SK-N-SH (cell line): ENCODE results near the gene PEAK1. TPM values are rescaled to one million over a fixed set of nuclear protein-coding genes. Genes with fewer than 3 reads are reported as not detected.
"Not testable (repeated sequence)": the region's sequence is repeated elsewhere in the genome, so short reads cannot be mapped to it uniquely, and the experiment has no call there.

Experiments
- CTCF ChIA-PET: fragments of 300-600, 350-600 bp; formaldehyde crosslinking; extraction: SDS; loops from one replicate; lab custom pipeline; 2021; lab: Yijun Ruan, JAX
- POLR2A ChIA-PET: fragments of 350-600 bp; sonication (Branson Sonifier 250); formaldehyde crosslinking; extraction: SDS; loops from one replicate; lab custom pipeline; 2020; ENCODE audit warnings: antibody characterized with exemption, inconsistent platforms; lab: Yijun Ruan, JAX
- DNase-seq: peaks from one replicate; pipeline ENCODE4 v3.0.0; 2012
- H2AFZ ChIP-seq: fragments of 200-600 bp; sonication (generic); 2 replicates; pipeline ENCODE4 v1.8.1; 2016; ENCODE audit warnings: antibody characterized with exemption, mild to moderate bottlenecking, low read depth
- H3F3A ChIP-seq: fragments of 200-600 bp; sonication (generic); replicated peaks from 2 replicates; pipeline ENCODE3; 2016; ENCODE audit warnings: antibody characterized with exemption, mild to moderate bottlenecking; ENCODE audit not compliant: insufficient read depth
- H3K27ac ChIP-seq, 2 experiments: fragments of 200-500 bp in 1 of 2; fragments of 200-600 bp in 1 of 2; sonication (Bioruptor generic) in 1 of 2; sonication (generic), shearing (Covaris generic) in 1 of 2; 2 replicates each; pipeline versions ENCODE4 v1.5.1 to v1.6.1; 2014 to 2016; ENCODE audit warnings: low read depth in 2 of 2, inconsistent platforms in 1 of 2, low read length in 1 of 2, mild to moderate bottlenecking in 1 of 2, mixed read lengths in 1 of 2
- H3K27me3 ChIP-seq: fragments of 200-600 bp; sonication (generic), shearing (Covaris generic); 2 replicates; pipeline ENCODE4 v1.6.1; 2016; ENCODE audit warnings: mixed run types; ENCODE audit not compliant: insufficient read depth
- H3K36me3 ChIP-seq, 2 experiments: fragments of 200-500 bp in 1 of 2; fragments of 200-600 bp in 1 of 2; sonication (Bioruptor generic) in 1 of 2; sonication (generic) in 1 of 2; replicated peaks in 1 of 2; 2 replicates each; pipeline versions ENCODE3 to v1.5.1; 2014 to 2016; ENCODE audit warnings: low read length in 1 of 2, mild to moderate bottlenecking in 1 of 2; ENCODE audit not compliant: insufficient read depth in 2 of 2, control insufficient read depth in 1 of 2
- H3K4me1 ChIP-seq, 2 experiments: fragments of 200-500 bp in 1 of 2; fragments of 200-600 bp in 1 of 2; sonication (Bioruptor generic) in 1 of 2; sonication (generic), shearing (Covaris generic) in 1 of 2; 2 replicates each; pipeline versions ENCODE4 v1.5.1 to v1.6.1; 2014 to 2016; ENCODE audit warnings: low read depth in 1 of 2, low read length in 1 of 2, mixed run types in 1 of 2; ENCODE audit not compliant: insufficient read depth in 2 of 2, control insufficient read depth in 1 of 2
- H3K4me2 ChIP-seq: fragments of 200-600 bp; sonication (generic), shearing (Covaris generic); 2 replicates; pipeline ENCODE4 v1.6.1; 2017; ENCODE audit warnings: mixed run types
- H3K4me3 ChIP-seq, 2 experiments: fragments of 200-500 bp in 1 of 2; fragments of 200-600 bp in 1 of 2; sonication (Bioruptor generic) in 1 of 2; sonication (generic), shearing (Covaris generic) in 1 of 2; 2 replicates each; pipeline versions ENCODE4 v1.5.1 to v1.8.1; 2014 to 2016; ENCODE audit warnings: low read depth in 2 of 2, inconsistent platforms in 1 of 2, low read length in 1 of 2, mild to moderate bottlenecking in 1 of 2, mixed read lengths in 1 of 2, moderate library complexity in 1 of 2
- H3K79me2 ChIP-seq: fragments of 200-600 bp; sonication (generic); 2 replicates; pipeline ENCODE4 v1.8.1; 2017; ENCODE audit warnings: mild to moderate bottlenecking; ENCODE audit not compliant: insufficient read depth
- H3K9ac ChIP-seq: fragments of 200-600 bp; sonication (generic); 2 replicates; pipeline ENCODE4 v1.6.1; 2017; ENCODE audit warnings: mixed run types
- H3K9me2 ChIP-seq: fragments of 200-600 bp; sonication (generic); 2 replicates; pipeline ENCODE4 v1.6.1; 2017; ENCODE audit warnings: mixed run types
- H3K9me3 ChIP-seq: fragments of 200-600 bp; sonication (generic); 2 replicates; pipeline ENCODE4 v1.6.1; 2017; ENCODE audit warnings: mixed run types, mild to moderate bottlenecking, moderate library complexity
- H4K20me1 ChIP-seq: fragments of 200-600 bp; sonication (generic); 2 replicates; pipeline ENCODE4 v1.6.1; 2017; ENCODE audit warnings: mild to moderate bottlenecking, mixed run types; ENCODE audit not compliant: insufficient read depth
- CTCF ChIP-seq: fragments of 200-600 bp; sonication (generic); IDR thresholded peaks from 2 replicates; pipeline ENCODE4 v1.6.1; 2017; ENCODE audit warnings: antibody characterized with exemption, mild to moderate bottlenecking, moderate library complexity
- ELF1 ChIP-seq: IDR thresholded peaks from 2 replicates; pipeline ENCODE4 v1.4.0; 2012
- FOSL2 ChIP-seq: IDR thresholded peaks from 2 replicates; pipeline ENCODE4 v1.4.0; 2012; ENCODE audit warnings: low read depth, mild to moderate bottlenecking, moderate library complexity, borderline replicate concordance
- FOXM1 ChIP-seq: IDR thresholded peaks from 2 replicates; pipeline ENCODE4 v1.4.0; 2012; ENCODE audit warnings: low read depth, mild to moderate bottlenecking
- GATA2 ChIP-seq: sonication (generic); formaldehyde crosslinking; IDR thresholded peaks from 2 replicates; pipeline ENCODE4 v1.5.0; 2020; ENCODE audit warnings: mild to moderate bottlenecking, missing genetic modification reagents
- IRF3 ChIP-seq: fragments of 150-350 bp; IDR thresholded peaks from 2 replicates; pipeline ENCODE4 v1.6.1; 2016; ENCODE audit warnings: mild to moderate bottlenecking, low read depth, low read length
- RAD21 ChIP-seq: IDR thresholded peaks from 2 replicates; pipeline ENCODE4 v1.6.1; 2012; ENCODE audit warnings: mild to moderate bottlenecking, low read length
- RCOR1 ChIP-seq: fragments of 150-350 bp; IDR thresholded peaks from 2 replicates; pipeline ENCODE4 v1.6.1; 2017; ENCODE audit warnings: antibody characterized with exemption, low read length
- USF1 ChIP-seq: IDR thresholded peaks from 2 replicates; pipeline ENCODE4 v1.4.0; 2012; ENCODE audit warnings: low read depth, borderline replicate concordance
- WGBS: methylation state at CpG from one replicate; pipeline ENCODE4 v1.1.6; 2017; ENCODE audit warnings: low lambda C conversion rate; 5-methylcytosine and 5-hydroxymethylcytosine counted together
- polyA plus RNA-seq, 3 experiments: library from polyadenylated mRNA; depleted of rRNA; stranded (reverse); fragments of >200 nt; gene quantifications; 2 replicates each; pipeline ENCODE4 v1.2.3, GENCODE V29; 2012
- TF ChIP-seq, protein P1 (sequence below): IDR thresholded peaks from 2 replicates; pipeline ENCODE4; 2012

PEAK1 gene
- polyA plus RNA-seq, 1 of the 3 experiments (the other 2 are of a cell fraction) = 9.0 TPM

DNA sequence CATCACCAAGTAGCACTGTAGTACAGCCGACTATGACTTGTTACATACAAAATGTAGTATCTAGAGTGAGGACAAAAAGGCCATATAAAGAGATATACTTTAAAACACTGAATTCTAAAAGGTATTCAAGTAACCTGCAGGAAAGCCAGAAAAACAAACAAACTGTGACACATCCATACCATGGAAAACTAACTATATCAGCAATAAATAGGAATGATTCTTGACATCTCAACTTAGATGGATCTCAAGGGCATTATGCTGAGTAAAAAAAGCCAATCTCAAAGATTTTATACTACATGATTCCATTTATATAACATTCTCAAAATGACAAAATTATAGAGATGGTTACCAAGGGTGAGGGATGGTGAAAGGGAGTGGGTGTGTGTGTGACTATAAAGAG is 143.0 kb downstream of the PEAK1 start:
- Histone ChIP-seq H3K27ac (no peak overlapping the region), H3K36me3 (peaks cover 0 to 32% of the 10 kb centered on the region in 2 experiments), H2AFZ (no peak overlapping the region), H3K9me2 (no peaks in the 10 kb centered on the region), H3K27me3 (no peaks in the 10 kb centered on the region), H4K20me1 (no peaks in the 10 kb centered on the region), H3F3A (peaks cover 16% of the 10 kb centered on the region), H3K9ac (no peak overlapping the region), H3K4me1 (no peaks in the 10 kb centered on the region; a peak in 1 of 4 replicates), H3K79me2 (peaks cover 21% of the 10 kb centered on the region), H3K4me2 (no peak overlapping the region), H3K4me3 (no peak overlapping the region), H3K9me3 (no peaks in the 10 kb centered on the region)
- 87% methylated on average over 1 of the region's 1 CpG for WGBS
- TF ChIP-seq USF1 = no peak
- TF ChIP-seq ELF1 = no peak
- POLR2A ChIA-PET = no interaction called here
- CTCF ChIA-PET = no interaction called here
- no peak for DNase-seq

GRCh38 chr15:77276096-77276495 is 143.8 kb downstream of the PEAK1 start:
- Histone ChIP-seq H4K20me1 (no peaks in the 10 kb centered on the region), H3K4me3 (no peak overlapping the region), H3K9ac (no peak overlapping the region), H3F3A (peaks cover 9% of the 10 kb centered on the region), H3K9me3 (no peaks in the 10 kb centered on the region), H3K79me2 (peaks cover 21% of the 10 kb centered on the region), H3K27me3 (no peaks in the 10 kb centered on the region), H3K36me3 (peaks cover 0 to 34% of the 10 kb centered on the region in 2 experiments), H3K4me1 (no peaks in the 10 kb centered on the region), H3K27ac (no peak overlapping the region), H2AFZ (no peak overlapping the region), H3K9me2 (no peaks in the 10 kb centered on the region), H3K4me2 (no peak overlapping the region)
- no peak for TF ChIP-seq RCOR1
- TF ChIP-seq GATA2 = no peak
- no peak for TF ChIP-seq IRF3
- no peak for TF ChIP-seq FOSL2
- TF ChIP-seq FOXM1 = no peak
- TF ChIP-seq RAD21 = no peak
- TF ChIP-seq CTCF = no peak
- TF ChIP-seq, protein P1, sequence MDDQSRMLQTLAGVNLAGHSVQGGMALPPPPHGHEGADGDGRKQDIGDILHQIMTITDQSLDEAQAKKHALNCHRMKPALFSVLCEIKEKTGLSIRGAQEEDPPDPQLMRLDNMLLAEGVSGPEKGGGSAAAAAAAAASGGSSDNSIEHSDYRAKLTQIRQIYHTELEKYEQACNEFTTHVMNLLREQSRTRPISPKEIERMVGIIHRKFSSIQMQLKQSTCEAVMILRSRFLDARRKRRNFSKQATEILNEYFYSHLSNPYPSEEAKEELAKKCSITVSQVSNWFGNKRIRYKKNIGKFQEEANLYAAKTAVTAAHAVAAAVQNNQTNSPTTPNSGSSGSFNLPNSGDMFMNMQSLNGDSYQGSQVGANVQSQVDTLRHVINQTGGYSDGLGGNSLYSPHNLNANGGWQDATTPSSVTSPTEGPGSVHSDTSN = no peak
- WGBS = 94% methylated on average over 3 of the region's 3 CpGs
- ChIA-PET CTCF (no interaction called here), POLR2A (no interaction called here)
- no peak for DNase-seq

DNA sequence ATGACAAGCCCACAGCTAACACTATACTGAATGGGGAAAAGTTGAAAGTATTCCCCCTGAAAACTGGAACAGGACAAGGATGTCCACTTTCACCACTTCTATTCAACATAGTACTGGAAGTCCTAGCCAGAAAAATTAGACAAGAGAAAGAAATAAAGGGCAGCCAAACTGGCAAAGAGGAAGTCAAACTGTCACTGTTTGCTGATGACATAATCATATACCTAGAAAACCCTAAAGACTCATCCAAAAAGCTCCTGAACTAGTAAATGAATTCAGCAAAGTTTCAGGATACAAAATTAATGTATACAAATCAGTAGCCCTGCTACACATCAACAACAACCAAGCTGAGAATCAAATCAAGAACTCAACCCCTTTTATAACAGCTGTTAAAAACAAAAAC is 146.8 kb downstream of the PEAK1 start:
- H3K4me1 ChIP-seq, H3F3A ChIP-seq, H3K4me2 ChIP-seq, H3K9me3 ChIP-seq, POLR2A ChIA-PET, H3K27ac ChIP-seq, H3K27me3 ChIP-seq, H3K4me3 ChIP-seq, H2AFZ ChIP-seq, H3K9me2 ChIP-seq, H4K20me1 ChIP-seq, DNase-seq, H3K9ac ChIP-seq: not testable (repeated sequence)
- H3K36me3 ChIP-seq = peaks cover 0 to 21% of the 10 kb centered on the region in 2 experiments
- CTCF ChIA-PET = interaction anchor here (1.3 kb wide), 1 partner anchor 270 kb away, joined by 4 read pairs; no protein-coding TSS in a partner anchor
- H3K79me2 ChIP-seq = peaks cover 32% of the 10 kb centered on the region
